ENCODE measurements around the gene KRT78. TPM values are rescaled to one million over a fixed set of nuclear protein-coding genes. Genes with fewer than 3 reads are reported as not detected.

Gene KRT78
- total and polyA plus RNA-seq, 4 donors: 0.06 TPM; not detected in 3

DNA sequence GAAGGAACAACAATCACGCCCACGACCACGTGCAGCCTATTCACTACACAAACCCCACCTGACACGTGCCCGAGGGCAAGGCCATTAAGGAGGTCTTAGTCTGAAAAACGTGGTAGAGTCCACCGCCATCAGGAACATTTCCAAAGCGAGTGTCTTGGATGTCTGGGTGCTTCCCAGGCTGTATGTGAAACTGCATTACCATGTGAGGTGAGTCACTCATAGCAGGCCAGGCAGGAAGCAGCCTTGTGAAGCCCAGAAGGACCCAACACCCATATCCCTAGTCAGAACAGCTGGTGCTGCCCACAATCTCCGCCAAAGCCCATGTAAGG is 11.4 kb downstream of the KRT78 start:
- no peak overlapping the region for H3K27ac ChIP-seq (ENCODE audit: low read depth in 1 of 2, low read length in 2 of 2)
- H3K27me3 ChIP-seq (ENCODE audit: control insufficient read depth in 4 of 4, insufficient read depth in 4 of 4, low read length in 3 of 4): peaks cover 0 to 3% (median 0%) of the 10 kb centered on the region in 4 donors
- H3K4me1 ChIP-seq (ENCODE audit: control insufficient read depth in 4 of 4, insufficient read depth in 4 of 4, low read length in 3 of 4): no peaks in the 10 kb centered on the region
- H3K4me3 ChIP-seq (ENCODE audit: low read depth in 1 of 3, low read length in 3 of 3): no peak overlapping the region
- no peaks in the 10 kb centered on the region for H3K36me3 ChIP-seq (ENCODE audit: control insufficient read depth in 4 of 4, insufficient read depth in 3 of 4, low read depth in 1 of 4, low read length in 3 of 4)
- DNase-seq (ENCODE audit: low spot score): no peak
- 76% methylated on average over 9 of the region's 9 CpGs for WGBS
- H3K9me3 ChIP-seq (ENCODE audit: control insufficient read depth in 4 of 4, low read length in 3 of 4): no peaks in the 10 kb centered on the region
- TF ChIP-seq NR2F2 (IDR thresholded peaks at IDR 0.05) (no peak), HNF4A (conservative IDR thresholded peaks at IDR 0.05) (no peak), HNF4G (IDR thresholded peaks at IDR 0.05) (no peak), SP1 (IDR thresholded peaks at IDR 0.05) (no peak)
- TF ChIP-seq, protein P1, sequence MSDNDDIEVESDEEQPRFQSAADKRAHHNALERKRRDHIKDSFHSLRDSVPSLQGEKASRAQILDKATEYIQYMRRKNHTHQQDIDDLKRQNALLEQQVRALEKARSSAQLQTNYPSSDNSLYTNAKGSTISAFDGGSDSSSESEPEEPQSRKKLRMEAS (IDR thresholded peaks at IDR 0.05): no peak
- no peak overlapping the region for H3K9ac ChIP-seq (ENCODE audit: low read depth in 1 of 2, low read length in 2 of 2)

DNA sequence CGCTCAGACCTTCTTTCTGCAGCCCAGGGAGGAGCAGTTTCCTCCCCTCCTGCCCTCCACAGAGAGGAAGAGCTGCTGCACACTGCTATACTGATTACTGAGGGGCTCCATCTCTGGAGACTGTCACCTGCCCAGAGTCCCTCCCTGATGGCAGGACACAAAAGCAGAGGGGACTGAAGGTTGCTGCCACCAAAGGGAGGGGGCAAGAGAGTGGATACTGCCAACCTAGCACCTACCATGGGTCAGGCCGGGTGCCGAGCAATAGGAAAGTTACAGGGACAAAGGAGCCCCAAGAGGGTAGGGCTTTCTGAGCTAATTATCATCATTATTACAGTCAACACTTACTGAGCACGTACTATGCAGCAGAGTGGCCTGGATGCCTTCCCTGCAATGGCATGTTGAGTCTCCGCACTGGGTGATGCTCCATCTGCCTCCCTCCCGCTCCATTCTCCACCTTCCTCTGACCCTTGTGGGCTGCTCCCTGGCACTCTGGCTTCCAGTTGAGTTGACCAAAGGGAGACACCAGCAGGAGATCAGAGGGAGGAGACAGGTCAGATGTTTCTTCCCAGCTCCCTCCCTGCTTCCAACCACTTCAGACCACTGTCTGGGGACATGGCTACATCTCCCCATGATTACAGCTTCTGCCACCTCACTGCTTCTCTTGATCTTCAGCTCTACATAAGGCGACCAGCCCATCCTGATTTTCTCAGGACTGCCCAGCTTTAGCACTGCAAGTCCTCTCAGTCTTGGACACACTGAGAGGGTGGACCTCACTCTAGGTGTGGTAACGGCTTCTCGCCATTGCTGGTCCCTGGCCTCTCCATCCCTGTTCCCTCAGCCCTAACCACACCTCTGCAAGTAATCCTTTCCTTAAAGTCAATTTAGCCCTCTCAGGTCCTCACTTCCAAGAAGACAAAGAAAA is 12.0 kb downstream of the KRT78 start:
- no peak overlapping the region for H3K9ac ChIP-seq (ENCODE audit: low read depth in 1 of 2, low read length in 2 of 2)
- WGBS: 86% methylated on average over 9 of the region's 9 CpGs
- H3K4me3 ChIP-seq (ENCODE audit: low read depth in 1 of 3, low read length in 3 of 3): no peak overlapping the region
- H3K4me1 ChIP-seq (ENCODE audit: control insufficient read depth in 4 of 4, insufficient read depth in 4 of 4, low read length in 3 of 4): no peaks in the 10 kb centered on the region
- H3K27ac ChIP-seq (ENCODE audit: low read depth in 1 of 2, low read length in 2 of 2): no peak overlapping the region
- no peaks in the 10 kb centered on the region for H3K36me3 ChIP-seq (ENCODE audit: control insufficient read depth in 4 of 4, insufficient read depth in 3 of 4, low read depth in 1 of 4, low read length in 3 of 4)
- peaks cover 0 to 3% (median 0%) of the 10 kb centered on the region in 4 donors for H3K27me3 ChIP-seq (ENCODE audit: control insufficient read depth in 4 of 4, insufficient read depth in 4 of 4, low read length in 3 of 4)
- DNase-seq (ENCODE audit: low spot score): no peak
- TF ChIP-seq EGR1 (IDR thresholded peaks at IDR 0.05; ENCODE audit: low read depth in 2 of 2) (no peak), HNF4A (conservative IDR thresholded peaks at IDR 0.05) (no peak), YY1 (IDR thresholded peaks at IDR 0.05) (no peak)
- no peaks in the 10 kb centered on the region for H3K9me3 ChIP-seq (ENCODE audit: control insufficient read depth in 4 of 4, low read length in 3 of 4)

DNA sequence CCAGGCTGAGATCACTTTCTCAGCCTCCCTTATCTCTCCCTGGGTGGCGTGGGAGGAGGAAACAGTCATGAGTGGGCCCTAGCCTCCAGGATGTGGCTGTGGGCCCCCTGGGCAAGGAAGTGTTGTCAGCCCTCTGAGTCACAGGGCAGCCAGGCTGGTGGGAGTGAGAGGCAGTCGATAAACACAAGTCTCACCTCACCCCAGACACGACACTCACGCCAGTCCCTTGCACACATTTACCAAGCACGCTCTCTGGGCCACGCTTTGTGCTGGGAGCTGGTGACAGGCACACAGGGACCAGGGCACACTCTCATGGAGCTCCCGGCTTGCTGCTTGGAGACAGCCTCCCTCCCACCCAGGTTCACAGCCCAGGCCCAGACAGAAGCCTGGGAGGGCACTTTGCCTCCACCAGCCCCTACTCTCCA is 12.7 kb downstream of the KRT78 start:
- Histone ChIP-seq H3K4me3 (ENCODE audit: low read depth in 1 of 3, low read length in 3 of 3) (no peak overlapping the region), H3K4me1 (ENCODE audit: control insufficient read depth in 4 of 4, insufficient read depth in 4 of 4, low read length in 3 of 4) (no peaks in the 10 kb centered on the region), H3K36me3 (ENCODE audit: control insufficient read depth in 4 of 4, insufficient read depth in 3 of 4, low read depth in 1 of 4, low read length in 3 of 4) (no peaks in the 10 kb centered on the region), H3K9me3 (ENCODE audit: control insufficient read depth in 4 of 4, low read length in 3 of 4) (no peaks in the 10 kb centered on the region), H3K9ac (ENCODE audit: low read depth in 1 of 2, low read length in 2 of 2) (no peak overlapping the region), H3K27ac (ENCODE audit: low read depth in 1 of 2, low read length in 2 of 2) (no peak overlapping the region), H3K27me3 (ENCODE audit: control insufficient read depth in 4 of 4, insufficient read depth in 4 of 4, low read length in 3 of 4) (peaks cover 0 to 3% (median 0%) of the 10 kb centered on the region in 4 donors)
- TF ChIP-seq, protein P2, sequence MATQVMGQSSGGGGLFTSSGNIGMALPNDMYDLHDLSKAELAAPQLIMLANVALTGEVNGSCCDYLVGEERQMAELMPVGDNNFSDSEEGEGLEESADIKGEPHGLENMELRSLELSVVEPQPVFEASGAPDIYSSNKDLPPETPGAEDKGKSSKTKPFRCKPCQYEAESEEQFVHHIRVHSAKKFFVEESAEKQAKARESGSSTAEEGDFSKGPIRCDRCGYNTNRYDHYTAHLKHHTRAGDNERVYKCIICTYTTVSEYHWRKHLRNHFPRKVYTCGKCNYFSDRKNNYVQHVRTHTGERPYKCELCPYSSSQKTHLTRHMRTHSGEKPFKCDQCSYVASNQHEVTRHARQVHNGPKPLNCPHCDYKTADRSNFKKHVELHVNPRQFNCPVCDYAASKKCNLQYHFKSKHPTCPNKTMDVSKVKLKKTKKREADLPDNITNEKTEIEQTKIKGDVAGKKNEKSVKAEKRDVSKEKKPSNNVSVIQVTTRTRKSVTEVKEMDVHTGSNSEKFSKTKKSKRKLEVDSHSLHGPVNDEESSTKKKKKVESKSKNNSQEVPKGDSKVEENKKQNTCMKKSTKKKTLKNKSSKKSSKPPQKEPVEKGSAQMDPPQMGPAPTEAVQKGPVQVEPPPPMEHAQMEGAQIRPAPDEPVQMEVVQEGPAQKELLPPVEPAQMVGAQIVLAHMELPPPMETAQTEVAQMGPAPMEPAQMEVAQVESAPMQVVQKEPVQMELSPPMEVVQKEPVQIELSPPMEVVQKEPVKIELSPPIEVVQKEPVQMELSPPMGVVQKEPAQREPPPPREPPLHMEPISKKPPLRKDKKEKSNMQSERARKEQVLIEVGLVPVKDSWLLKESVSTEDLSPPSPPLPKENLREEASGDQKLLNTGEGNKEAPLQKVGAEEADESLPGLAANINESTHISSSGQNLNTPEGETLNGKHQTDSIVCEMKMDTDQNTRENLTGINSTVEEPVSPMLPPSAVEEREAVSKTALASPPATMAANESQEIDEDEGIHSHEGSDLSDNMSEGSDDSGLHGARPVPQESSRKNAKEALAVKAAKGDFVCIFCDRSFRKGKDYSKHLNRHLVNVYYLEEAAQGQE (IDR thresholded peaks at IDR 0.05): no peak
- TF ChIP-seq GABPA (IDR thresholded peaks at IDR 0.05 in 1 of 2, conservative IDR thresholded peaks at IDR 0.05 in 1 of 2) (no peak), YY1 (IDR thresholded peaks at IDR 0.05) (no peak), FOXA2 (IDR thresholded peaks at IDR 0.05) (no peak), JUND (IDR thresholded peaks at IDR 0.05) (no peak), RAD21 (IDR thresholded peaks at IDR 0.05) (no peak), FOXA1 (IDR thresholded peaks at IDR 0.05) (no peak)
- TF ChIP-seq, protein P1 (IDR thresholded peaks at IDR 0.05): no peak
- TF ChIP-seq, protein P3, sequence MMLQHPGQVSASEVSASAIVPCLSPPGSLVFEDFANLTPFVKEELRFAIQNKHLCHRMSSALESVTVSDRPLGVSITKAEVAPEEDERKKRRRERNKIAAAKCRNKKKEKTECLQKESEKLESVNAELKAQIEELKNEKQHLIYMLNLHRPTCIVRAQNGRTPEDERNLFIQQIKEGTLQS (IDR thresholded peaks at IDR 0.05): no peak
- TF ChIP-seq, protein P4, sequence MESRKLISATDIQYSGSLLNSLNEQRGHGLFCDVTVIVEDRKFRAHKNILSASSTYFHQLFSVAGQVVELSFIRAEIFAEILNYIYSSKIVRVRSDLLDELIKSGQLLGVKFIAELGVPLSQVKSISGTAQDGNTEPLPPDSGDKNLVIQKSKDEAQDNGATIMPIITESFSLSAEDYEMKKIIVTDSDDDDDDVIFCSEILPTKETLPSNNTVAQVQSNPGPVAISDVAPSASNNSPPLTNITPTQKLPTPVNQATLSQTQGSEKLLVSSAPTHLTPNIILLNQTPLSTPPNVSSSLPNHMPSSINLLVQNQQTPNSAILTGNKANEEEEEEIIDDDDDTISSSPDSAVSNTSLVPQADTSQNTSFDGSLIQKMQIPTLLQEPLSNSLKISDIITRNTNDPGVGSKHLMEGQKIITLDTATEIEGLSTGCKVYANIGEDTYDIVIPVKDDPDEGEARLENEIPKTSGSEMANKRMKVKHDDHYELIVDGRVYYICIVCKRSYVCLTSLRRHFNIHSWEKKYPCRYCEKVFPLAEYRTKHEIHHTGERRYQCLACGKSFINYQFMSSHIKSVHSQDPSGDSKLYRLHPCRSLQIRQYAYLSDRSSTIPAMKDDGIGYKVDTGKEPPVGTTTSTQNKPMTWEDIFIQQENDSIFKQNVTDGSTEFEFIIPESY (IDR thresholded peaks at IDR 0.05): no peak
- TF ChIP-seq, protein P5, sequence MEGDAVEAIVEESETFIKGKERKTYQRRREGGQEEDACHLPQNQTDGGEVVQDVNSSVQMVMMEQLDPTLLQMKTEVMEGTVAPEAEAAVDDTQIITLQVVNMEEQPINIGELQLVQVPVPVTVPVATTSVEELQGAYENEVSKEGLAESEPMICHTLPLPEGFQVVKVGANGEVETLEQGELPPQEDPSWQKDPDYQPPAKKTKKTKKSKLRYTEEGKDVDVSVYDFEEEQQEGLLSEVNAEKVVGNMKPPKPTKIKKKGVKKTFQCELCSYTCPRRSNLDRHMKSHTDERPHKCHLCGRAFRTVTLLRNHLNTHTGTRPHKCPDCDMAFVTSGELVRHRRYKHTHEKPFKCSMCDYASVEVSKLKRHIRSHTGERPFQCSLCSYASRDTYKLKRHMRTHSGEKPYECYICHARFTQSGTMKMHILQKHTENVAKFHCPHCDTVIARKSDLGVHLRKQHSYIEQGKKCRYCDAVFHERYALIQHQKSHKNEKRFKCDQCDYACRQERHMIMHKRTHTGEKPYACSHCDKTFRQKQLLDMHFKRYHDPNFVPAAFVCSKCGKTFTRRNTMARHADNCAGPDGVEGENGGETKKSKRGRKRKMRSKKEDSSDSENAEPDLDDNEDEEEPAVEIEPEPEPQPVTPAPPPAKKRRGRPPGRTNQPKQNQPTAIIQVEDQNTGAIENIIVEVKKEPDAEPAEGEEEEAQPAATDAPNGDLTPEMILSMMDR (IDR thresholded peaks at IDR 0.05; ENCODE audit: low read depth, low read length, missing input control): no peak
- DNase-seq (ENCODE audit: low spot score): no peak
- 79% methylated on average over 7 of the region's 7 CpGs for WGBS
